Measurements from ENCODE around the gene MAP3K4.

Gene MAP3K4

GRCh38 chr6:161000632-161001031 is 9.1 kb downstream of the MAP3K4 start:
- DNase-seq (ENCODE audit: extremely low read depth in 1 of 2, low read depth in 1 of 2), result no peak

GRCh38 chr6:161001421-161001820 is 9.9 kb downstream of the MAP3K4 start:
- DNase-seq (ENCODE audit: extremely low read depth in 1 of 2, low read depth in 1 of 2), result no peak

- DNase-seq (ENCODE audit: extremely low read depth in 1 of 2, low read depth in 1 of 2), result no peak
Measured at GRCh38 chr6:161003336-161003735, 11.8 kb downstream of the MAP3K4 start.

- DNase-seq (ENCODE audit: extremely low read depth in 1 of 2, low read depth in 1 of 2), result no peak
Measured at GRCh38 chr6:161008245-161008644, 16.7 kb downstream of the MAP3K4 start.

- DNase-seq (ENCODE audit: extremely low read depth in 1 of 2, low read depth in 1 of 2), result no peak
Measured at GRCh38 chr6:161009991-161010390, 18.4 kb downstream of the MAP3K4 start.

- DNase-seq (ENCODE audit: extremely low read depth in 1 of 2, low read depth in 1 of 2), result no peak
Measured at GRCh38 chr6:161010418-161010817, 18.8 kb downstream of the MAP3K4 start.

- DNase-seq (ENCODE audit: extremely low read depth in 1 of 2, low read depth in 1 of 2), result no peak
Measured at GRCh38 chr6:161011492-161012480, 20.2 kb downstream of the MAP3K4 start.

GRCh38 chr6:161013695-161014094 is 22.1 kb downstream of the MAP3K4 start:
- DNase-seq (ENCODE audit: extremely low read depth in 1 of 2, low read depth in 1 of 2), result no peak

GRCh38 chr6:161017766-161018564 is 26.4 kb downstream of the MAP3K4 start:
- no peak for DNase-seq (ENCODE audit: extremely low read depth in 1 of 2, low read depth in 1 of 2)

GRCh38 chr6:161019324-161019839 is 27.8 kb downstream of the MAP3K4 start:
- no peak for DNase-seq (ENCODE audit: extremely low read depth in 1 of 2, low read depth in 1 of 2)

- DNase-seq (ENCODE audit: extremely low read depth in 1 of 2, low read depth in 1 of 2), result no peak
Measured at GRCh38 chr6:161021543-161021942, 30.0 kb downstream of the MAP3K4 start.

GRCh38 chr6:161021998-161022743 is 30.6 kb downstream of the MAP3K4 start:
- no peak for DNase-seq (ENCODE audit: extremely low read depth in 1 of 2, low read depth in 1 of 2)

GRCh38 chr6:161023316-161023715 is 31.7 kb downstream of the MAP3K4 start:
- no peak for DNase-seq (ENCODE audit: extremely low read depth in 1 of 2, low read depth in 1 of 2)

GRCh38 chr6:161024364-161024920 is 32.9 kb downstream of the MAP3K4 start:
- no peak for DNase-seq (ENCODE audit: extremely low read depth in 1 of 2, low read depth in 1 of 2)

- no peak for DNase-seq (ENCODE audit: extremely low read depth in 1 of 2, low read depth in 1 of 2)
Measured at GRCh38 chr6:161027385-161027784, 35.8 kb downstream of the MAP3K4 start.

GRCh38 chr6:161029195-161029809 is 37.7 kb downstream of the MAP3K4 start:
- no peak for DNase-seq (ENCODE audit: extremely low read depth in 1 of 2, low read depth in 1 of 2)

GRCh38 chr6:161031721-161032495 is 40.3 kb downstream of the MAP3K4 start:
- no peak for DNase-seq (ENCODE audit: extremely low read depth in 1 of 2, low read depth in 1 of 2)

GRCh38 chr6:161033667-161034066 is 42.1 kb downstream of the MAP3K4 start:
- no peak for DNase-seq (ENCODE audit: extremely low read depth in 1 of 2, low read depth in 1 of 2)
